Activated CD8-positive, alpha-beta memory T cell treated with anti-CD3 and anti-CD28 coated beads for 48 hours (primary cell): Measurements from ENCODE around the gene C8B.

ENCODE experiments used
- DNase-seq, 3 experiments: peaks; one replicate each; pipeline ENCODE4 v3.0.0-alpha.2; 2020; ENCODE audit warnings: low read depth in 2 of 3, low spot score in 2 of 3

The C8B gene

GRCh38 chr1:56903778-56904177 is 62.0 kb downstream of the C8B start:
- DNase-seq: no peak

- no peak for DNase-seq
These were observed 64.1 kb downstream of the C8B start for GRCh38 chr1:56901716-56902115.

GRCh38 chr1:56898879-56899278 is 66.9 kb downstream of the C8B start:
- DNase-seq: no peak

GRCh38 chr1:56898005-56898373 is 67.8 kb downstream of the C8B start:
- DNase-seq: no peak

- no peak for DNase-seq
These were observed 68.4 kb downstream of the C8B start for GRCh38 chr1:56897150-56898004.

GRCh38 chr1:56894014-56894413 is 71.8 kb downstream of the C8B start:
- DNase-seq: no peak

- DNase-seq: no peak
These were observed 75.6 kb downstream of the C8B start for GRCh38 chr1:56890229-56890628.

- DNase-seq: no peak
These were observed 84.4 kb downstream of the C8B start for GRCh38 chr1:56881417-56881816.

GRCh38 chr1:56880774-56881173 is 85.0 kb downstream of the C8B start:
- no peak for DNase-seq
